ENCODE data around the gene CAND1. TPM values are rescaled to one million over a fixed set of nuclear protein-coding genes. Genes with fewer than 3 reads are reported as not detected.

Gene CAND1
- total RNA-seq (2022; extraction: Qiagen RNA extraction; ENCODE audit: low read depth) = 59.6 to 95.2 TPM (median 91.6 TPM) in 5 replicates

GRCh38 chr12:67268896-67269632 is at the start of gene CAND1:
CAND1 (plus strand) TSS chr12:67269358; CDS start chr12:67269718, 360 bp downstream.

All from A549 treated with CpdA at 1 μM for 4 hours (cell line).